BE2C (cell line): ENCODE measurements around the gene MED20. TPM values are rescaled to one million over a fixed set of nuclear protein-coding genes. Genes with fewer than 3 reads are reported as not detected.

ENCODE experiments used
- DNase-seq: peaks from one replicate; pipeline ENCODE4 v3.0.0-alpha.2; 2020
- H3K27me3 ChIP-seq: fragments of 250-450 bp; sonication (Bioruptor Pico); 2 replicates; pipeline ENCODE4 v1.5.1; 2020; ENCODE audit warnings: mild to moderate bottlenecking
- H3K36me3 ChIP-seq: fragments of 250-450 bp; sonication (Bioruptor Pico); 2 replicates; pipeline ENCODE4 v1.5.1; 2020; ENCODE audit warnings: mild to moderate bottlenecking
- H3K4me1 ChIP-seq: fragments of 250-450 bp; sonication (Bioruptor Pico); 2 replicates; pipeline ENCODE4 v1.5.1; 2020
- H3K4me3 ChIP-seq: 2 replicates; pipeline ENCODE4 v1.5.1; 2011; ENCODE audit warnings: low read depth, low read length
- H3K9me3 ChIP-seq: fragments of 250-450 bp; sonication (Bioruptor Pico); 2 replicates; pipeline ENCODE4 v1.5.1; 2020
- CTCF ChIP-seq: IDR thresholded peaks from 2 replicates; pipeline ENCODE4 v1.5.1; 2012; ENCODE audit warnings: mild to moderate bottlenecking, low read depth, low read length
- polyA plus RNA-seq: library from polyadenylated mRNA; unstranded; fragments of >200 nt; gene quantifications from one replicate; pipeline ENCODE4 v1.2.1, GENCODE V29; 2012; ENCODE audit warnings: low read depth, missing spikeins; ENCODE audit not compliant: insufficient read length, insufficient read depth

The MED20 gene
- 14.9 TPM for polyA plus RNA-seq

- H3K9me3 ChIP-seq: no peaks in the 10 kb centered on the region
- TF ChIP-seq CTCF: peak; percentile 90
- peaks cover 42% of the 10 kb centered on the region for H3K36me3 ChIP-seq
- DNase-seq: peak; percentile 92
- no peaks in the 10 kb centered on the region for H3K27me3 ChIP-seq
- H3K4me3 ChIP-seq: peak within 1 kb of the TSS; percentile 99
- no peaks in the 10 kb centered on the region; the same call in 1 of the 2 replicates for H3K4me1 ChIP-seq
Observed at GRCh38 chr6:41920921-41921711, at the start of gene MED20, which contains the start of gene BYSL. TSS of gene MED20 (minus strand) at chr6:41921139. CDS start at chr6:41921018, 121 bp downstream. TSS of gene BYSL (plus strand) at chr6:41921499. CDS start at chr6:41921563, 64 bp downstream.

- Histone ChIP-seq H3K4me3 (no peak overlapping the region), H3K36me3 (no peaks in the 10 kb centered on the region), H3K27me3 (no peaks in the 10 kb centered on the region), H3K4me1 (no peaks in the 10 kb centered on the region), H3K9me3 (no peaks in the 10 kb centered on the region; the same call in 1 of the 2 replicates)
- DNase-seq: no peak
- no peak for TF ChIP-seq CTCF
Observed at GRCh38 chr6:41970436-41970846, 49.5 kb upstream of the MED20 start.

GRCh38 chr6:41967312-41968287 is 46.7 kb upstream of the MED20 start:
- no peak overlapping the region for H3K4me3 ChIP-seq
- DNase-seq: no peak
- no peaks in the 10 kb centered on the region for H3K36me3 ChIP-seq
- TF ChIP-seq CTCF: no peak
- no peaks in the 10 kb centered on the region for H3K4me1 ChIP-seq
- H3K9me3 ChIP-seq: no peaks in the 10 kb centered on the region; the same call in 1 of the 2 replicates
- no peaks in the 10 kb centered on the region for H3K27me3 ChIP-seq

- Histone ChIP-seq H3K4me3 (no peak overlapping the region), H3K27me3 (no peaks in the 10 kb centered on the region), H3K36me3 (no peaks in the 10 kb centered on the region), H3K4me1 (no peaks in the 10 kb centered on the region), H3K9me3 (no peaks in the 10 kb centered on the region; the same call in 1 of the 2 replicates)
- no peak for TF ChIP-seq CTCF
- no peak for DNase-seq
Observed at GRCh38 chr6:41966961-41967311, 46.0 kb upstream of the MED20 start.

- Histone ChIP-seq H3K27me3 (no peaks in the 10 kb centered on the region), H3K4me3 (no peak overlapping the region), H3K4me1 (no peaks in the 10 kb centered on the region), H3K9me3 (no peaks in the 10 kb centered on the region; the same call in 1 of the 2 replicates), H3K36me3 (no peaks in the 10 kb centered on the region)
- no peak for TF ChIP-seq CTCF
- DNase-seq: no peak
Observed at GRCh38 chr6:41966214-41966920, 45.4 kb upstream of the MED20 start.
